GM21360 (cell line): ENCODE measurements around the gene PSMA6.
"Not testable (repeated sequence)": the region's sequence is repeated elsewhere in the genome, so short reads cannot be mapped to it uniquely, and the experiment has no call there.

Source experiments
- ATAC-seq: cut with Tn5 transposase; IDR thresholded peaks from one replicate; pipeline ENCODE4 v1.9.1; 2021; ENCODE audit warnings: mild to moderate bottlenecking, moderate library complexity; ENCODE audit not compliant: unreplicated experiment

PSMA6 gene

GRCh38 chr14:35317820-35318219 is 25.6 kb downstream of the PSMA6 start:
- no peak for ATAC-seq

GRCh38 chr14:35319509-35319908 is 27.3 kb downstream of the PSMA6 start:
- no peak for ATAC-seq

GRCh38 chr14:35320472-35320871 is 28.3 kb downstream of the PSMA6 start:
- no peak for ATAC-seq

GRCh38 chr14:35326375-35326774 is 34.2 kb downstream of the PSMA6 start:
- no peak for ATAC-seq

GRCh38 chr14:35331605-35332516 is 39.7 kb downstream of the PSMA6 start:
- no peak for ATAC-seq

GRCh38 chr14:35332517-35333263 is 40.5 kb downstream of the PSMA6 start:
- ATAC-seq: no peak

- no peak for ATAC-seq
Measured at GRCh38 chr14:35333264-35333730, 41.1 kb downstream of the PSMA6 start.

GRCh38 chr14:35333797-35334743 is 41.9 kb downstream of the PSMA6 start:
- no peak for ATAC-seq

GRCh38 chr14:35335388-35336092 is 43.4 kb downstream of the PSMA6 start:
- no peak for ATAC-seq

- not testable (repeated sequence) for ATAC-seq
Measured at GRCh38 chr14:35336171-35336493, 44.0 kb downstream of the PSMA6 start.

- ATAC-seq: no peak
Measured at GRCh38 chr14:35336494-35337268, 44.5 kb downstream of the PSMA6 start.

GRCh38 chr14:35337269-35338255 is 45.4 kb downstream of the PSMA6 start:
- ATAC-seq: no peak

GRCh38 chr14:35338731-35339405 is 46.7 kb downstream of the PSMA6 start:
- no peak for ATAC-seq

GRCh38 chr14:35339761-35340406 is 47.7 kb downstream of the PSMA6 start:
- no peak for ATAC-seq

- no peak for ATAC-seq
Measured at GRCh38 chr14:35340616-35341453, 48.7 kb downstream of the PSMA6 start.

- ATAC-seq: no peak
Measured at GRCh38 chr14:35341454-35341750, 49.2 kb downstream of the PSMA6 start.
